ENCODE results near the gene ARMC9. TPM values are rescaled to one million over a fixed set of nuclear protein-coding genes. Genes with fewer than 3 reads are reported as not detected.
"Not testable (repeated sequence)": the region's sequence is repeated elsewhere in the genome, so short reads cannot be mapped to it uniquely, and the experiment has no call there.

ARMC9 gene
- total RNA-seq, 1 experiment from 2014 or later: 56.5 TPM

DNA sequence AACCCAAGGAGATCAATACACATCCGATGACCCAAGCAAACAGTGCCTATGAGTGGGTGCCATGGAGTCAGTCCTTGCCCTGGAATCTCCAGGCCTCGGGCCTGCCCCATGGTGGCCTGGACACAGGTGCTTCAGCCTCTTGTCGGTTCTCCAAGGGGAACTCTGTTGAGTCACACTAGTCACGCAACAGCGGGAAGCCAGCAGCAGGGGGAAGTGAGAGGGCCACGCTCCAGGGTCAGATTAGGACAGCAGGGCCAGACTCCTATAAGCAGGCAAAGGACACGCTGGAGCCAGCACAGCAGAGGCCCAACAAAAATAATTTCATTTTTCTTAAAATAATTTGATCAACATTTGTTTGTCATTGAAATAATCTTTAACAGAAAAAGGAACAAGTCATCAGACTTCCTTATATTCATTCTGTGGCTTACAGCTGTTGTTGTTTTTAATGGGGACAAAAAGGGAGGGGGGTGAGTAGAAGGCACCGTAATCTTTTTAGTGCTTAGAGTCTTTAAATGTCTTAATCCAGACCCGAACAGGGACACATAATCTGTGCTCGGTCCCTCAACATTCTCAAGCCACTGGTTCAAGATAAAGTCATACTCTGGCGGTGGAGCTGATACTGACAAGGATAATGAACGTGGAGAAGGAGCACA is 16.4 kb upstream of the ARMC9 start:
- DNase-seq (ENCODE audit: low spot score): peak; percentile 68

DNA sequence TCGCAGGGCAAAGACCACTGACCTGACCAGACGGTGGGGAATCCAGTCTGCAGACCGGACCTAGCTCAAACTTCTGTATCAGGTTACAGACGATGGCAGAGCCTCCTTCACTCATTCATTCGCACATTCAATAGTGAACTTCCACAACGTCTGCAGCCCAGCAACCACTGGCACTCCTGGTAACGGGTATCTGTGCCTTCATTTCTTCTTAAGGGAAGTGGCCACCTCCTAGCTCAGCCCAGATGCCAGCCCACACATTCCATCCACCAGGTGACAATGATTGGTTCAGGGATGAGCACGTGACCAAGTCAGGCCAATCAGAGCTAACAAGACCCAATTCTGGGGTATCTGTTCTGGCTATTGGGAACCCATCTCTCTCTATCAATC is 15.9 kb upstream of the ARMC9 start:
- DNase-seq (ENCODE audit: low spot score): no peak

DNA sequence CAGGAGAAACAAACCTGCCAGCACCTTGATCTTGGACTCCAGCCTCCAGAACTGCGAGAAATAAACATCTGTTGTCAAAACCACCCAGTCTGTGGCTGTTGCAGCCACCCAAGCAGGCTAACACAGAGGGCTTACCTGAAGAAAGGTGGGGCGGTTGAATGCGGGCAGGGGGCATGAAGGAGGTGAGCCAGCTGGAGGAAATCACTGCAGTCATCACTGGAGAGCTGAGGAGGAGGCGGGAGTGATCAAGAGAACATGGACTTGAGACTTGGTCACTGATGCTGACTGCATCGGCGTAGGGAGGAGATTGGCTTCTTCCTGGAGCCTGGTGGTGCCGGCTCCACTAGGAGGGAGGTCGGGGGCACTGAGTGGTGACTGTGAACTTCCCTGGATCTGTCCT is 14.6 kb upstream of the ARMC9 start:
- DNase-seq (ENCODE audit: low spot score): no peak

DNA sequence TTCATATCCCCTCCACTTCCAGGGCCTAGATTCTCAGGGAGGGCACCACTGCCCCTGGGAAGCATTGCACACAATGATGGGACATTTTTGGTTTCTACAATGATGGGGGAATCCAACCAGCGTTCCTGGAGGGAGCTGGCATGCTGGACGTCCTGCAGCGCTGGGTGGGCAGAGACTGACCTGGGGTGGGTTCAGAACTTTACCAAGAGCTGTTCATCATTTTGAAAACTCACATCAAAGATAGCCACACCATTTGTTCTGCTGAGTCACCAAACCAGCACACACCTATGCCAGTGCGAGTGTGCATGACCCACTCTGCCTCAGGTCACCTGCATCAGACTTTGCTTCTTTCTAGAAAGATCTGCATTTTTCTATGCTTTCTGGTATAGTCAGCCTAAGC is 14.1 kb upstream of the ARMC9 start:
- no peak for DNase-seq (ENCODE audit: low spot score)

DNA sequence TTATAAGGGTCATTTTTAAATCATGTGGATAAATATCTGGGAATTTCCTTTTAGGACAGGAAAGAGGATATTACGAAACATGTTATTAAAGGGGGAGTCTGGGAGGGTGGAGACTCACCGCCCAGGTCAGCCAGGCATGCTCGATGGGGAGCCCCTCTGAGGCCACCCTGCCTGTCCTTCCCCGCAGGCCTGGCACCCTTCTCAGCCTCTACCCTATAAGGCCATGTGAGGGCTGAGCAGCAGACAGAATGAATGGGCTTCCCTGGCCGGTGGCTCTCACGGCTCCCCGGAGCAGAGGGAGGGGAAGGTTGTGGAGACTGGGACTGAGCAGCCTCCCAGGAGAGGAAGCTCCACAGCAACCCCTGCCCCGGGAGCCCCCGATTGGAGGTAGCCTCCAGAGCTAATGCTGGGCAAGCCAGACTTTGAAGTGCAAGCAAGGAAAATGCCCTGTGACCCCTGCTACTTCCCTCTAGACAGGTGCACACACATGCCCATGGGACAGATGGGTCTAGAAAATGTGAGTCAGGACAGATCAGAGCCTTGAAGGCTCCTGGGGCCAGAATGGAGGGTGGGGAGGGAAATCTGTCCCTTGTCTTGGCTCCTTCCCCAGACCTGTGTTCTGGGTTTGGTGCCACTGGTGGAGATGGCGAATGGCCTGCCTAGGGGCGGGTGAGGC is 13.2 kb upstream of the ARMC9 start:
- DNase-seq (ENCODE audit: low spot score): no peak

GRCh38 chr2:231185886-231186285 is 12.5 kb upstream of the ARMC9 start:
- DNase-seq (ENCODE audit: low spot score): no peak

- no peak for DNase-seq (ENCODE audit: low spot score)
These were observed 12.1 kb upstream of the ARMC9 start for GRCh38 chr2:231186325-231186724.

DNA sequence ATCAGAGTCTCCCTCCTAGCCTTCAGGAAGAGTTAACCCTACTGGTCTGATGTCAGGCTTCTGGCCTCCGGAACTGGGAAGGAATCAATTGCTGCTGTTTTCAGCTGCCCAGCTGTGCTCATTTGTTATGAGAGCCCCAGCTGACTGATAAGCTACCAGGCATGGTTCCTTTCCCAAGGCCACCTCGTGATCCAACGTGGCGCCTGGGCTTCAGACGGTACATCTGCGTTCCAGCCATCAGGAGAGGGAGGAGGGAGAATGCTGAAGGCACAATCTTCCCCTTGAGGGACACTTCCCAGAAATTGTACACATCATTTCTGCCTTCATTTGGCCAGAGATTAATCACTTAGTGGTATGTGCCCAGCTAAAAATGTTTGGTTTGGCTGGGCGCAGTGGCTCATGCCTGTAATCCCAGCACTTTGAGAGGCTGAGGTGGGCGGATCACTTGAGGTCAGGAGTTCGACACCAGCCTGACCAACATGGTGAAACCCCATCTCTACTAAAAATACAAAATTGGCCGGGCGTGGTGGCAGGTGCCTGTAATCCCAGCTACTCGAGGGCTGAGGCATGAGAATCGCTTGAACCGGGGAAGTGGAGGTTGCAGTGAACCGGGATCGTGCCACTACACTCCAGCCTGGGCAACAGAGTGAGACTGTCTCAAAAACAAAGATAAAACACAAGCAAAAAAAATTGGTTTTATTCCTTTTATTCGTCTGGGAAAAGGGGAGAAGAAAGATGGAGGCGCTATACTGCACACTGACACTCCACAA is 10.5 kb upstream of the ARMC9 start:
- DNase-seq (ENCODE audit: low spot score): peak; percentile 74

GRCh38 chr2:231188506-231189170 is 9.8 kb upstream of the ARMC9 start:
- DNase-seq (ENCODE audit: low spot score): no peak

DNA sequence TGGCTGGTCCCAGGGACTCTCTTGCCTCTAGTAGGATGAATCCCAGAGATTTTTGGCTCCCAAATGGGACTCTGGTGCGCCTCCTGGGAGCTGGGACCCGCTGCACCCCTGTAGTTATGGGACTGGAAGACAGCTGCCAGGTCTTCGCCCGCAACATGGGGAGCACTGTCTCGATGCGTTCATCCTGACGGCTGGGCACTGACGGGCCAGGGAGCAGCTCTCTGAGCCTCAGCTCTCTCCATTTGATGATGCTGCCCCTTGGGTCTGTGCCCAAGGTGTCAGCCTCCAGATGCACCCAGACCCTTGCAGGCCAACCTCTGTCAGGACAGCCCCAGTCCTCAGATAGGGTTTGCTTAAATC is 9.3 kb upstream of the ARMC9 start:
- DNase-seq (ENCODE audit: low spot score): no peak

DNA sequence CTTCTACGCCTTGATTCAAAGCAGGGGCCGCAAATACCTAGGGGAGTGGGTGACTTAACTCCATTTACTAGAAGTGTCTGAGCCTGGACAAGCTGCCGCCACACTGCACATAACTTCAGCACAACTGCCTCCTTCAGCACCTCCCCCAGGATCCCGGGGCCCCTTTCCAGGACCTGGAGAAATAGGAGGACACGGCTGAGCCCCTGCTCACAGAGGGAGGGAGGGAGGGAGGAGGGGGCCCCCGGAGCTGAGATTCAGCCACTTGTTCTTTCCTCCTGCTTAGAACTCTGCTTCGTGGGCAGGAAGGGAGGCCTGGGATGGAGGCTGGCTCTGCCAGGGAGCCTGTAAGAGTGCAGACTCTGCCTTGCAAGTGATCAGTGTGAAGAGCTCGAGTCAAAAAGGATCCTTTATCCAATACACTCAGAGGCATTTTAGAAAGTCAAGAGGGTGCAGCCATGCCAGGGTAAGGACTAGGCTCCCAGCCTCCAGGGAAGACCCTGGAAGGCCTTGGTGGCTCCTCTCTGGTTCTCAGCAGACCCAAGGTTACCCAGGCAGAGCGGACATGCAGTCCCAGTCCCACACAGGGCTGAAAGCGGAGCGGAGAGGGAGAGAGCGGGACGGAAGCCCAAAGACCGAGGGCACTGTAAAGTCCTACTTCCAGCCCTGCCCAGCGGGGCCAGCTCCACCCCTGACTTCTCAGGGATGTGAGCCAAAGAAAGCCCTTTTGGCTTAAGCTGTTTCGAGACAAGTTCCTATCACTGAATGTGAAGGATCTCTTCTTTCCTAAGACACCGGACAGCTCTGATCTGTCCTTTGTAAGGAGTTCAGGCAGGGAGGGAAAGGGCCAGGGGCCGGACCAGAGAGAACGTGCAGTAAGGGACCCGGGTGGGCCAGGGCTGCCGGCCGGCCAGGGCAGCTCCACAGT is 8.6 kb upstream of the ARMC9 start:
- DNase-seq (ENCODE audit: low spot score): peak; percentile 57

- no peak for DNase-seq (ENCODE audit: low spot score)
These were observed 7.8 kb upstream of the ARMC9 start for GRCh38 chr2:231190531-231191197.

DNA sequence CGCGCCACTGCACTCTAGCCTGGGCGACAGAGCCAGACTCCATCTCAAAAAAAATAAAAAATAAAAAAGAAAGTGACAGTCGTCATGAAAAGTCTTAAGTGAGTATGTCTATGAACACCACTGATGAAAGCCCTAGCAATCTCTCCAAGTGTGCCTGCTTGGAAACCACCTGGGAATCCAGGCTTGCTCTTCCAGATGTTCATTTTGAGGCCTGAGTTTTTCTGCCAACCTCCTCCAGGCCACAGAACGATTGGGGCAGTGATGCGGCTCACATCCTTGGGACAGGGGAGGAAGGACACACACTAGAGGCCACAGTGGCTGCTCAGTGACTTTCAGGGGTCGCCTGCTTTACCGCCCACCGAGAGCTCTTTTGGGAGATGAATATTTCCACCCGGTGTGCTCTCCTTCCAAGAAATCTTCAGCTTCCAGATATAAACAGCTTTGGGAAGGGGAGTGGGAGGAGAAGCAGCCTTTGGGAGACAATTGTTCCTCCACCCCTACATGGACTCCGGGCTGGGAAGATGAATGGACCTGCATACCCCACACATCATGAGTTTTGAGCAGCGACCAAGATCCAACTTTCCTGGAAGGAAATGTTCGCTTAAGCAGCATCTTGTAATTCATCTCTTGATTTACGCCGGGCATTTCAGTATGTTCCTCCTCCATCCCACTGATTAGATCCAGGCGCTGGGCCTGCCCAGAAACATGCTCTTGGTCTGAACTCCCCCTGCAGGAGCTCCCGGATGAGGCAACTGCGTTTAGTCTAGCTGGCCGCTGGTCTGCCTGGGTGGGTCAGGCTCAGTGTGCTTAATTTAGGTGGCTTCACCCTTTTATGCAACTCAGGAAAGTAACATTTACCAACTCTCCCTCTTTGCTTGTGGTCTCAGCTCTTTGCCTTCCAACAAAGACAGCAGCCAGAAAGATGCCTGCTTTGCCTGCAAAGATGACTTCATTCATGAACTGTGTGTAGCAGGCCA is 6.2 kb upstream of the ARMC9 start:
- DNase-seq (ENCODE audit: low spot score): peak; percentile 80

GRCh38 chr2:231193216-231193615 is 5.2 kb upstream of the ARMC9 start:
- no peak for DNase-seq (ENCODE audit: low spot score)

DNA sequence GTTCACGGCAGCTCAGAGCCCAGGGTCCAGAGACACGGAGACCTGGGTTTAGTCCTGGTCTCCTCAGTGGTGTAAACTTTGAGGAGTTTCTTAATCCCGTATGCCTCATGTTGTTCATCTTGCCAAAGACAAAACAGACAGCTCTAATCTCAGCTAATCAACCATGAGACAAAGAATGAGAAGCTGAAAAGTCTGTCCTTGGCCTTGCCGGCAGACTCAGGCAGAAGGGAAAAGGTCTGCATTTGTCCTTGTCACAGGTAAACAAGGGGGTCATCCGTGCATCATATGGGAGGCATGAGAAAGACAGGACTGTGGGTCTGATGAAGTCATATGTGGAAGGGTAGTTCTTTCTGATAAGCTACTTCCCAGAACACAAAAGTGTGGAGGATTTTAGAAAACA is 1.8 kb upstream of the ARMC9 start:
- no peak for DNase-seq (ENCODE audit: low spot score)

DNA sequence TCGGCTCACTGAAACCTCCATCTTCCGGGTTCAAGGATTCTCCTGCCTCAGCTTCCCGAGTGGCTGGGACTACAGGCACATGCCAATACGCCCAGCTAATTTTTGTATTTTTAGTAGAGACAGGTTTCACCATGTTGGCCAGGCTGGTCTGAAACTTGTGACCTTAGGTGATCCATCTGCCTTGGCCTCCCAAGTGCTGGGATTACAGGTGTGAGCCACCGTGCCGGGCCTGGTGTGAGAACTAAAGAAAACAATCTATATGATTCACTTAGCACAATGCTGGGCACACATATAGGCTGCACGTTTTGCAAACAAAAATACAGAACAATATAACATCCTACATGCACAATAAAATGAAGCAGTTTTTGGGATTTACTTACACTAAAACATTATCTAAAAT is 1.2 kb upstream of the ARMC9 start:
- DNase-seq (ENCODE audit: low spot score): not testable (repeated sequence)

DNA sequence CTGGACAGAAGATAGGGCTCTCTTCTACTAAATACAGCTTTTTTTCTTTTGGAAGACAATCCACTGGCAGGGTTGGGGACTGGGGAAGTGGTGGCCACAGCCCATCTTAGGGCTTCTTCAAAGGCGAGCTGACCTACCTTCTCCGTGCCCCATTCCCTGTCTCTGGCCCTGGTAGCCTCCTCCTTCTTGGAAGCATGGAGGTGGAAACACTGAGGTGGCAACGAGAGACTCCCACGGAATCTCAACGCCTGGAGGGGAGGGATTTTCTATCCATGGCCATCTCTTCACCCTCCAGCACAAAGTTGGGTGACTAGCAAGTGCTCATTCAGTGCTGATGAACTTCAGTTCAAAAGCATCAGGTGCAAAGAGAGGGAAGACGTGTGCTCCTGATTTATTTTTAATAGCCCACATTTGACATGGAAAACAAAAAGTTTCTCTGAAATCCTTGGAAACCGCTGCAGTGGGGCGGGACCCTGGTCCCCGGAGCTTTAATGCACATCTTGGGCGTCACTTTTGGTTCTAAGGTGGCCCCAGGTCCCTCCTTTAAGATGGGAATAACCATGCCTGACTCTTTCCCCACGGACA is 633 bp upstream of the ARMC9 start:
- no peak for DNase-seq (ENCODE audit: low spot score)

DNA sequence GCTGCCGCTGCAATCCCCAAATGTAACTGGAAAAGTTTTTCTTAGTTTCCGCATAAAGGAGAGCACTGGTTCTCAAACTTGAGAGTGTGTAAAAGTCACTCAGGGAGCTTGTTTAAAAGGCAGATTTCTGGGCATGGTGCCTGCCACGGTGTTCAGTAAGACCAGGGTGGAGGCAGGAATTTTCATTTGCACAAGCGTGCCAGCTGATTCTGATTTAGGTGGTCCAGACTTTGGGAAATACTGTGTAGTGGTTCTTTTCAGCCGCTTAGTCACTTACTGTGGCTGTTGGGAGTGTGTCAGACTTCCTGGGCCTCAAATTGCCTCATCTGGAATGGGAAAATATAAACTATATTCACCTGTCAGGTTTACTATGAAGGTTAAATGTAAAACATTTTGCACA is 788 bp downstream of the ARMC9 start:
- DNase-seq (ENCODE audit: low spot score): peak; percentile 50

GRCh38 chr2:231200805-231201474 is 2.5 kb downstream of the ARMC9 start:
- DNase-seq (ENCODE audit: low spot score): peak; percentile 77
